ENCODE results near the gene AGPAT2. TPM values are rescaled to one million over a fixed set of nuclear protein-coding genes. Genes with fewer than 3 reads are reported as not detected.
A peak's percentile ranks its signal among the peaks of the same experiment; 100 is the strongest.

The AGPAT2 gene
- total and polyA plus RNA-seq, 2 of the 4 experiments (the other 2 are of a cell fraction), result 16.1 to 39.5 TPM

- no peak overlapping the region for H4K5ac ChIP-seq (ENCODE audit: low read depth, low read length)
- dilution Hi-C loops (cut with HindIII; ENCODE audit: low sequenced_read_pairs, unreplicated experiment), result no loop called here
- H4K91ac ChIP-seq (ENCODE audit: insufficient read depth, low read depth, low read length), result no peak overlapping the region
- DNase-seq, result no peak
- H2AK5ac ChIP-seq (ENCODE audit: low read depth, low read length), result no peak overlapping the region; the same call in 1 of the 2 replicates
- no peak overlapping the region for H3K18ac ChIP-seq (ENCODE audit: low read depth, low read length)
- in situ Hi-C loops (cut with MboI; ENCODE audit: low sequenced_read_pairs), result no loop called here
- peak overlapping the region; percentile 79 for H2AFZ ChIP-seq (replicated peaks; ENCODE audit: low read length, poor library complexity)
- H3K4me2 ChIP-seq (ENCODE audit: low read depth, low read length), result no peak overlapping the region
- no peak overlapping the region for H3K23ac ChIP-seq (ENCODE audit: low read depth, low read length)
- H3K9ac ChIP-seq (ENCODE audit: low read depth, low read length), result no peak overlapping the region
- no peak overlapping the region for H3K27ac ChIP-seq (ENCODE audit: insufficient read depth, low read length)
- H3K4me1 ChIP-seq (ENCODE audit: control insufficient read depth, insufficient read depth, low read length), result peaks cover 4% of the 10 kb centered on the region; the same call in 1 of the 2 replicates
- no peaks in the 10 kb centered on the region for H3K79me1 ChIP-seq (ENCODE audit: low read depth in 1 of 2, low read length in 2 of 2)
- no peak overlapping the region for H2BK5ac ChIP-seq (ENCODE audit: low read depth, low read length, poor library complexity, severe bottlenecking)
- no peak overlapping the region for H2BK120ac ChIP-seq (ENCODE audit: low read depth, low read length)
- H2AK9ac ChIP-seq (replicated peaks; ENCODE audit: low read depth, low read length, poor library complexity), result peak overlapping the region; percentile 42
- H3K9me3 ChIP-seq (ENCODE audit: control insufficient read depth, insufficient read depth, low read length), result 0 out of 2 replicates have a peak, but pooled peaks cover 2% of the 10 kb centered on the region
- H3K9me1 ChIP-seq (ENCODE audit: insufficient read depth, low read length), result no peaks in the 10 kb centered on the region
- no peak overlapping the region for H3K56ac ChIP-seq (ENCODE audit: extremely low read depth, insufficient read depth, low read length)
- H3K4me3 ChIP-seq (ENCODE audit: insufficient read depth, low read depth, low read length), result no peak overlapping the region
- H2BK20ac ChIP-seq (ENCODE audit: low read depth, low read length), result no peak overlapping the region
- H4K8ac ChIP-seq (ENCODE audit: low read depth in 2 of 2, low read length in 2 of 2), result no peak overlapping the region
- H2BK15ac ChIP-seq (ENCODE audit: low read depth, low read length), result no peak overlapping the region
- POLR2A ChIA-PET (ENCODE audit: unreplicated experiment), result no interaction called here
- H3K14ac ChIP-seq (replicated peaks; ENCODE audit: low read depth, low read length), result no peak overlapping the region
- CTCF ChIA-PET, result interaction anchor here (0.7 to 1.2 kb wide), 2 partner anchors 119 to 159 kb away, joined by 3 read pairs; no protein-coding TSS in a partner anchor
- 72% methylated on average over 8 of the region's 31 CpGs; no CpG with 5 or more reads in 1 of the 2 experiments for WGBS, 2 experiments (ENCODE audit: extremely low coverage in 2 of 2, insufficient read length in 1 of 2)
- ATAC-seq (ENCODE audit: low read depth), result peak; percentile 12; the same call in 1 of the 2 replicates
- H3K4ac ChIP-seq (ENCODE audit: low read depth, low read length), result no peak overlapping the region
- no peaks in the 10 kb centered on the region for H3K36me3 ChIP-seq (ENCODE audit: control insufficient read depth, insufficient read depth, low read length)
- intact Hi-C loops (cut with micrococcal nuclease), result no loop called here
- peaks cover 20% of the 10 kb centered on the region for H3K27me3 ChIP-seq (ENCODE audit: control insufficient read depth, insufficient read depth, low read length)
- BruUV-seq (replicated peaks), result no TSS peak
- H4K20me1 ChIP-seq (ENCODE audit: insufficient read depth, low read length), result no peaks in the 10 kb centered on the region
- TF ChIP-seq BHLHE40 (IDR thresholded peaks at IDR 0.05; ENCODE audit: low read depth, low read length) (no peak), MAZ (IDR thresholded peaks at IDR 0.05; ENCODE audit: borderline replicate concordance, low read depth, low read length) (no peak), POLR2A (IDR thresholded peaks at IDR 0.05; ENCODE audit: low read depth, low read length) (no peak), FOS (IDR thresholded peaks at IDR 0.05; ENCODE audit: low read depth, low read length) (no peak), MAFK (IDR thresholded peaks at IDR 0.05; ENCODE audit: low read depth, low read length) (no peak), USF2 (IDR thresholded peaks at IDR 0.05; ENCODE audit: low read depth, low read length) (no peak), RCOR1 (IDR thresholded peaks at IDR 0.05; ENCODE audit: insufficient replicate concordance, low read length) (no peak), ELK1 (IDR thresholded peaks at IDR 0.05; ENCODE audit: borderline replicate concordance, low read depth, low read length) (no peak), SMC3 (IDR thresholded peaks at IDR 0.05; ENCODE audit: low read depth, low read length) (no peak), MXI1 (IDR thresholded peaks at IDR 0.05; ENCODE audit: borderline replicate concordance, low read depth, low read length) (no peak), CTCF (conservative IDR thresholded peaks at IDR 0.05; ENCODE audit: low read depth, low read length) (no peak), NFE2L2 (IDR thresholded peaks at IDR 0.05; ENCODE audit: low read depth, low read length) (no peak), CEBPB (IDR thresholded peaks at IDR 0.05; ENCODE audit: low read depth, low read length) (no peak), RFX5 (IDR thresholded peaks at IDR 0.05; ENCODE audit: low read depth, low read length) (no peak), RAD21 (IDR thresholded peaks at IDR 0.05; ENCODE audit: low read length) (no peak)
Measured at GRCh38 chr9:136643596-136644342, 43.5 kb downstream of the AGPAT2 start.

Measured in IMR-90 (cell line).